Suprapubic skin (tissue), 4 donors: ENCODE data around the gene SH3BP5. TPM values are rescaled to one million over a fixed set of nuclear protein-coding genes. Genes with fewer than 3 reads are reported as not detected.

Experiments used
- DNase-seq, 2 donors: peaks; one replicate each; pipeline ENCODE4 v3.0.0-alpha.2; 2019; ENCODE audit warnings: low spot score in 2 of 2
- H3K27ac ChIP-seq: fragments of 200-600 bp; sonication (generic); one replicate; pipeline ENCODE4 v1.5.1; 2019
- H3K27me3 ChIP-seq: fragments of 200-600 bp; sonication (generic); one replicate; pipeline ENCODE4 v1.5.1; 2019
- H3K36me3 ChIP-seq: fragments of 200-600 bp; sonication (generic); one replicate; pipeline ENCODE4 v1.5.1; 2019
- H3K4me1 ChIP-seq: fragments of 200-600 bp; sonication (generic); one replicate; pipeline ENCODE4 v1.5.1; 2019
- H3K4me3 ChIP-seq: fragments of 200-600 bp; sonication (generic); one replicate; pipeline ENCODE4 v1.5.1; 2019; ENCODE audit warnings: mild to moderate bottlenecking
- H3K9me3 ChIP-seq: fragments of 200-600 bp; sonication (generic); one replicate; pipeline ENCODE4 v1.5.1; 2019
- EP300 ChIP-seq: sonication (generic); formaldehyde crosslinking; IDR thresholded peaks from one replicate; pipeline ENCODE4 v1.6.1; 2017; ENCODE audit warnings: antibody characterized with exemption
- POLR2A ChIP-seq, 2 donors: fragments of 450-650 bp; IDR thresholded peaks; one replicate each; pipeline ENCODE4 v1.6.1; 2017; ENCODE audit warnings: antibody characterized with exemption in 2 of 2, mild to moderate bottlenecking in 2 of 2, moderate library complexity in 2 of 2
- POLR2AphosphoS5 ChIP-seq, 3 donors: sonication (generic); formaldehyde crosslinking; IDR thresholded peaks; one replicate each; pipeline ENCODE4 v1.6.1; 2017; ENCODE audit warnings: antibody characterized with exemption in 3 of 3
- WGBS: methylation state at CpG from one replicate; pipeline ENCODE4 v1.1.5; 2018; 5-methylcytosine and 5-hydroxymethylcytosine counted together
- total RNA-seq, 4 donors: library from RNA; depleted of rRNA; stranded (reverse); fragments of >200 nt; gene quantifications; one replicate each; pipeline ENCODE4 v1.1.0, GENCODE V29; 2016
- TF ChIP-seq, protein P1 (sequence below), 2 donors: fragments of 200-600 bp in 1 of 2; fragments of 450-650 bp in 1 of 2; sonication (generic) in 1 of 2; IDR thresholded peaks; one replicate each; pipeline ENCODE4 v1.5.1; 2016 to 2019; ENCODE audit warnings: antibody characterized with exemption in 2 of 2, mild to moderate bottlenecking in 1 of 2, moderate library complexity in 1 of 2

The SH3BP5 gene
- total RNA-seq, 4 donors from 2014 or later = 11.2 to 27.0 (median 17.8) TPM

DNA sequence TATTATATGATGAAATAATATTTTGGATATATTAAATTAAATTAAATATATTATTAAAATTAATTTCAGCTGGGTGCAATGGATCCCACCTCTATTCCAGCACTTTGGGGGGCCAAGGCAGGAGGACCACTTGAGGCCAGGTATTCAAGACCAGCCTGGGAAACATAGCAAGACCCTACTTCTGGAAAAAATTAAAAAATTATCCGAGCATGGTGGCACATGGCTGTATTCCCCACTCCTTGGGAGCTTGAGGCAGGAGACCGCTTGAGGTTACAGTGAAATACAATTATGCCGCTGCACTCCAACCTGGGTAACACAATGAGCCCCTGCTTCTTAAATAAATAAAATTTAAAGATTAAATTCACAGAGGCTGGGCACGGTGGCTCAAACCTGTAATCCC is 61.4 kb downstream of the SH3BP5 start:
- Histone ChIP-seq H3K4me1 (peaks cover 30% of the 10 kb centered on the region), H3K4me3 (no peak overlapping the region), H3K9me3 (no peaks in the 10 kb centered on the region), H3K36me3 (no peaks in the 10 kb centered on the region), H3K27ac (peak overlapping the region; percentile 47), H3K27me3 (no peaks in the 10 kb centered on the region)
- peak in 1 of 2 donors; percentile 24 for DNase-seq
- TF ChIP-seq POLR2AphosphoS5 (IDR thresholded peaks at IDR 0.05) = no peak
- TF ChIP-seq EP300 = no peak
- TF ChIP-seq POLR2A (IDR thresholded peaks at IDR 0.05) = no peak
- TF ChIP-seq, protein P1, sequence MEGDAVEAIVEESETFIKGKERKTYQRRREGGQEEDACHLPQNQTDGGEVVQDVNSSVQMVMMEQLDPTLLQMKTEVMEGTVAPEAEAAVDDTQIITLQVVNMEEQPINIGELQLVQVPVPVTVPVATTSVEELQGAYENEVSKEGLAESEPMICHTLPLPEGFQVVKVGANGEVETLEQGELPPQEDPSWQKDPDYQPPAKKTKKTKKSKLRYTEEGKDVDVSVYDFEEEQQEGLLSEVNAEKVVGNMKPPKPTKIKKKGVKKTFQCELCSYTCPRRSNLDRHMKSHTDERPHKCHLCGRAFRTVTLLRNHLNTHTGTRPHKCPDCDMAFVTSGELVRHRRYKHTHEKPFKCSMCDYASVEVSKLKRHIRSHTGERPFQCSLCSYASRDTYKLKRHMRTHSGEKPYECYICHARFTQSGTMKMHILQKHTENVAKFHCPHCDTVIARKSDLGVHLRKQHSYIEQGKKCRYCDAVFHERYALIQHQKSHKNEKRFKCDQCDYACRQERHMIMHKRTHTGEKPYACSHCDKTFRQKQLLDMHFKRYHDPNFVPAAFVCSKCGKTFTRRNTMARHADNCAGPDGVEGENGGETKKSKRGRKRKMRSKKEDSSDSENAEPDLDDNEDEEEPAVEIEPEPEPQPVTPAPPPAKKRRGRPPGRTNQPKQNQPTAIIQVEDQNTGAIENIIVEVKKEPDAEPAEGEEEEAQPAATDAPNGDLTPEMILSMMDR (IDR thresholded peaks at IDR 0.05) = no peak
- 86% methylated on average over 4 of the region's 4 CpGs for WGBS

DNA sequence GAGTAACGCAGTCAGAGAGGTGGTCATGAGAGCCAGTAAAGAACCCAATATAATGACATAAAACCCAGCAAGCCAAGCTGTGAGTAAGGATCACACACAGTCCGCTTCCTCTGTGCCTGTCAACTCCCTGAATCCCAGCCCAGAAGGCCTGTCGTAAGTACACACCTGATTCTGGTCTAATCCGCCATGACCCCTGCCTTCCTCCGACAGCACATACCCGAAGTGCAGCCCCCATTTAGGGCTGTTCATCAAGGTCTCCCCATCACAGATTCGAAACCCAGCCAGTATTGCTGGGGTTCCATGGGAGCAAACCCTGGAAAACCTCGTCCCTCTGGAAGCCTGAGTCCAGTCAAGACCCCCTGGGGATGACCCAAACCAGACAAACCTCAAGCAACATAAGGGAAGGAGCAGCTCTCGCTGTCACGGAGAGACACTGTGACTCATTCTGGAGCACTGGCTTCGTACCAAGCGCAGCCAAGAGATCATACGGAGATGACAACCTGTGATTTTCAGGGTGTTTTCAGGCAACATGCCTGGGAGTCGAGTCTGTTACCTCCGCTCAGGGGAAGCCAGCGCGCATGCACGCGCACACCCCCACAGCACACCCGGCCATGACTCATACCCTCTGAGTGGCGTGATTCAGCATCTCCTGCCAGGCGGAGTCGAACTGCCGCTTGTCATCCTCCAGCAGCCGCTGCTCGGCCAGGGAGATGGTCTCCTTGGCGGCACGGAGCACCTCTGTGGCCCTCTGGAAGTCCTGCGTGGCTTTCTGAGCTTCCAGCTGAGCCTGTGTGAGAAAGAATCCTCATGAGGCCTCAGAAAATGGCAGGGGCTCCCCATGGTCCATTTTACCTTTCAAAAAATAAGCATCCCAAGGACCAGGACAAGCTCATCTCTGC is 63.0 kb downstream of the SH3BP5 start:
- peak in 2 of 3 donors; percentile 13 to 85 for TF ChIP-seq POLR2AphosphoS5 (IDR thresholded peaks at IDR 0.05)
- no peak for TF ChIP-seq EP300
- TF ChIP-seq, protein P1 (IDR thresholded peaks at IDR 0.05) = no peak
- peak in 1 of 2 donors; percentile 37 for TF ChIP-seq POLR2A (IDR thresholded peaks at IDR 0.05)
- DNase-seq = peak; percentile 95
- H3K36me3 ChIP-seq = no peaks in the 10 kb centered on the region
- no peaks in the 10 kb centered on the region for H3K27me3 ChIP-seq
- peak overlapping the region; percentile 79 for H3K27ac ChIP-seq
- no peaks in the 10 kb centered on the region for H3K9me3 ChIP-seq
- H3K4me3 ChIP-seq = no peak overlapping the region
- H3K4me1 ChIP-seq = peaks cover 39% of the 10 kb centered on the region
- 67% methylated on average over 10 of the region's 29 CpGs for WGBS

DNA sequence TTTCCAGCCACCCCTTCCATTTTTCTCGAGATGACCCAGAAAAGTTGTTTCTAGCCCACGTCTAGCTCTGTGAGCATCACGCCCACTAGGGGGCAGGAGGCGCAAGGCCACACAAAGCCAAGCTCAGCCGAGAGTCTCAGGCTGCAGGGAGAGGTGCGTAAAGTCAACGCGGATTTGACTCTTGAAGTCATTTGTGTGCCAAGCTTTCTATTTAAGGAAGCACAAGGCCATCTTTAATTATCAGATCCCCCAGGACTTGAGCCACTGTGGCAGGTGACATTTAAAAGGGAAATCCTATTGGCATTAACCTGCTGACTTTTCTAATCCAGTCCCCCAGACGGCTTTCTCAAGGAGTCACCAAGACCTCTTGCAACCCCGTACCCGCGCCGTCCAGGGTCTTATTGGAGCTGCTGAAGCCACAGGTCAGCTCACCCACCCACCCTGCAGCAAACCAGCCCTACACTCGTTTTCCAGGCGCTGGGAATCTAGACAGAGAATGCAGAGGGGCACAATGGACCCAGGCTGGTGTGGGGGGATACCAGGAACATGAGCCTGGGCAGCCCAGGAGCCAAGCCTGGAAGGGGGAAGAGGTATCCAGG is 64.3 kb downstream of the SH3BP5 start:
- TF ChIP-seq EP300 = no peak
- TF ChIP-seq POLR2A (IDR thresholded peaks at IDR 0.05) = no peak
- TF ChIP-seq, protein P1 (IDR thresholded peaks at IDR 0.05) = peak; percentile 76 to 87
- TF ChIP-seq POLR2AphosphoS5 (IDR thresholded peaks at IDR 0.05) = peak in 1 of 3 donors; percentile 52
- 33% methylated on average over 15 of the region's 15 CpGs for WGBS
- peaks cover 39% of the 10 kb centered on the region for H3K4me1 ChIP-seq
- H3K4me3 ChIP-seq = no peak overlapping the region
- DNase-seq = peak; percentile 87 to 91
- H3K27ac ChIP-seq = peak overlapping the region; percentile 79
- H3K36me3 ChIP-seq = no peaks in the 10 kb centered on the region
- H3K27me3 ChIP-seq = no peaks in the 10 kb centered on the region
- H3K9me3 ChIP-seq = no peaks in the 10 kb centered on the region

DNA sequence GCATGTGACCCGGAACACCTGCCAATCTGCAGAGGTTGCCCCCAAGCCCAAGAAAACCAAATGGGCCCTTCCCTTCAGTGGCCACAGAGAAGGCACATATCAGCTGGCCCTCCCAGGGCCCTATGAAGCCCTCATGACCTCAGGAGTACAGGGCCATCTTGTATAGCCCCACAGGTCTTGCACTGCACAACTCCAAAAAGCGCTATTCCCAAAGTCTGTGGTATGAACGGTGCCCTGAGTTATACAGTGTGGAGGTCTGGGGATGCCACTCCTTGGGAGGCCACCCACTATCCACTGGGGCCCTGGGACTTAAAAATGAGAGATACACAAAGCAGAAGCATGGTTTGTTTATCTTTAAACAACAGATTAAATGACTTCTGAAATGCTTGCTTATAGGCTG is 64.9 kb downstream of the SH3BP5 start:
- Histone ChIP-seq H3K9me3 (no peaks in the 10 kb centered on the region), H3K4me1 (peaks cover 39% of the 10 kb centered on the region), H3K27me3 (no peaks in the 10 kb centered on the region), H3K4me3 (no peak overlapping the region), H3K36me3 (no peaks in the 10 kb centered on the region), H3K27ac (no peak overlapping the region)
- TF ChIP-seq, protein P1 (IDR thresholded peaks at IDR 0.05) = no peak
- no peak for TF ChIP-seq POLR2A (IDR thresholded peaks at IDR 0.05)
- no peak for TF ChIP-seq POLR2AphosphoS5 (IDR thresholded peaks at IDR 0.05)
- no peak for TF ChIP-seq EP300
- DNase-seq = no peak
- WGBS = 90% methylated on average over 2 of the region's 3 CpGs
